Measurements from ENCODE around the gene PHGDH. TPM values are rescaled to one million over a fixed set of nuclear protein-coding genes. Genes with fewer than 3 reads are reported as not detected.

Gene PHGDH
- total RNA-seq, 1 experiment from 2014 or later: 592 TPM

- TF ChIP-seq TEAD1 (CRISPR knock-in tag; IDR thresholded peaks at IDR 0.05) (no peak), ZNF423 (CRISPR knock-in tag; IDR thresholded peaks at IDR 0.05) (no peak)
Measured at GRCh38 chr1:119747451-119747850, 35.7 kb downstream of the PHGDH start (continued).

- ATAC-seq: no peak
- Mint-ChIP-seq H3K4me3 (no peak overlapping the region), H3K4me1 (peaks cover 32% of the 10 kb centered on the region), H3K36me3 (peaks cover 4% of the 10 kb centered on the region; the same call in 1 of the 2 replicates), H3K27me3 (ENCODE audit: low read depth) (no peaks in the 10 kb centered on the region), H3K9me3 (no peaks in the 10 kb centered on the region), H3K27ac (no peak overlapping the region)
- TF ChIP-seq ATF6 (CRISPR knock-in tag; IDR thresholded peaks at IDR 0.05) (no peak), IRF2 (CRISPR knock-in tag; IDR thresholded peaks at IDR 0.05; ENCODE audit: borderline replicate concordance, low read depth) (no peak), PRRX2 (CRISPR knock-in tag; IDR thresholded peaks at IDR 0.05) (no peak), ZNF671 (CRISPR knock-in tag; IDR thresholded peaks at IDR 0.05) (no peak), AFF4 (CRISPR knock-in tag; IDR thresholded peaks at IDR 0.05; ENCODE audit: borderline replicate concordance) (no peak), EMX1 (CRISPR knock-in tag; IDR thresholded peaks at IDR 0.05) (no peak), FOXJ3 (CRISPR knock-in tag; IDR thresholded peaks at IDR 0.05; ENCODE audit: borderline replicate concordance) (no peak), SOX15 (CRISPR knock-in tag; IDR thresholded peaks at IDR 0.05) (no peak), ZNF263 (CRISPR knock-in tag; IDR thresholded peaks at IDR 0.05; ENCODE audit: low read depth) (no peak), ZNF138 (CRISPR knock-in tag; conservative IDR thresholded peaks at IDR 0.05) (no peak), TP53 (CRISPR knock-in tag; IDR thresholded peaks at IDR 0.05) (no peak), MYBL2 (CRISPR knock-in tag; IDR thresholded peaks at IDR 0.05) (no peak), ZNF416 (CRISPR knock-in tag; IDR thresholded peaks at IDR 0.05) (no peak), CTCF (IDR thresholded peaks at IDR 0.05) (no peak), GTF2I (CRISPR knock-in tag; conservative IDR thresholded peaks at IDR 0.05) (no peak), ZNF423 (CRISPR knock-in tag; IDR thresholded peaks at IDR 0.05) (no peak), HMGA2 (CRISPR knock-in tag; IDR thresholded peaks at IDR 0.05) (no peak)
- DNase-seq (ENCODE audit: low spot score): no peak
- CTCF ChIA-PET: interaction anchor here (0.6 to 3.1 kb wide), 8 partner anchors 12 to 136 kb away, joined by 3 to 13 read pairs (median 4); partner anchors contain the start of genes HMGCS2 and ZNF697
- POLR2A ChIA-PET: no interaction called here
Measured at GRCh38 chr1:119748040-119748439, 36.3 kb downstream of the PHGDH start.

GRCh38 chr1:119752592-119752991 lies 40.9 kb downstream of the PHGDH start:
- Mint-ChIP-seq H3K9me3 (no peaks in the 10 kb centered on the region), H3K27ac (no peak overlapping the region), H3K4me1 (peaks cover 2% of the 10 kb centered on the region; the same call in 1 of the 2 replicates), H3K27me3 (ENCODE audit: low read depth) (no peaks in the 10 kb centered on the region), H3K4me3 (no peak overlapping the region), H3K36me3 (no peaks in the 10 kb centered on the region)
- DNase-seq (ENCODE audit: low spot score) (no peak), ATAC-seq (no peak)
- ChIA-PET POLR2A (no interaction called here), CTCF (no interaction called here)
- TF ChIP-seq ATF1 (CRISPR knock-in tag; IDR thresholded peaks at IDR 0.05) (no peak), USF2 (CRISPR knock-in tag; IDR thresholded peaks at IDR 0.05) (no peak), ARID4B (CRISPR knock-in tag; IDR thresholded peaks at IDR 0.05; ENCODE audit: borderline replicate concordance) (no peak), JUN (CRISPR knock-in tag; IDR thresholded peaks at IDR 0.05) (no peak), NFATC4 (CRISPR knock-in tag; IDR thresholded peaks at IDR 0.05) (no peak), GTF2I (CRISPR knock-in tag; conservative IDR thresholded peaks at IDR 0.05) (no peak), CREB1 (CRISPR knock-in tag; IDR thresholded peaks at IDR 0.05) (no peak)
